Activated T-helper 2 cell treated with anti-CD3 and anti-CD28 coated beads, Interferon-gamma antibody, Interleukin-2, Interleukin-4, amounts not matched to agents 10 μg/mL and 5 μg/mL and 100 μg/mL, durations not matched to agents 14 hours and 24 hours and 36 hours (primary cell): ENCODE results near the gene AGPS. TPM values are rescaled to one million over a fixed set of nuclear protein-coding genes. Genes with fewer than 3 reads are reported as not detected.

ENCODE experiments used
- DNase-seq: peaks from one replicate; pipeline ENCODE4 v3.0.0; 2021; ENCODE audit warnings: low spot score
- H3K27ac Mint-ChIP-seq: one replicate; pipeline ENCODE4 v1.8.0; 2021; ENCODE audit warnings: mixed read lengths
- H3K27me3 Mint-ChIP-seq: one replicate; pipeline ENCODE4 v1.8.0; 2021; ENCODE audit warnings: low read depth, mixed read lengths
- H3K36me3 Mint-ChIP-seq: one replicate; pipeline ENCODE4 v1.8.0; 2021; ENCODE audit warnings: low read depth, mixed read lengths
- H3K4me1 Mint-ChIP-seq: one replicate; pipeline ENCODE4 v1.8.0; 2021; ENCODE audit warnings: low read depth, mixed read lengths
- H3K4me3 Mint-ChIP-seq: one replicate; pipeline ENCODE4 v1.8.0; 2021; ENCODE audit warnings: low read depth, mild to moderate bottlenecking, moderate library complexity, mixed read lengths
- H3K9me3 Mint-ChIP-seq: one replicate; pipeline ENCODE4 v1.8.0; 2021; ENCODE audit warnings: mixed read lengths
- intact Hi-C: fragments of 100-400 bp; cut with micrococcal nuclease; formaldehyde crosslinking; loops from one replicate; pipeline ENCODE4 v1.15.1; 2023
- total RNA-seq: library from RNA; stranded (reverse); gene quantifications from 2 replicates; pipeline ENCODE4 v1.2.3, GENCODE V29; 2022

AGPS gene
- total RNA-seq, 1 donor from 2014 or later, result 70.4 TPM

- Mint-ChIP-seq H3K4me3 (no peak overlapping the region), H3K4me1 (no peaks in the 10 kb centered on the region), H3K36me3 (no peaks in the 10 kb centered on the region), H3K27ac (no peak overlapping the region), H3K9me3 (no peaks in the 10 kb centered on the region), H3K27me3 (peaks cover 5% of the 10 kb centered on the region)
- no peak for DNase-seq
- intact Hi-C loops, result no loop called here
These were observed 191.6 kb downstream of the AGPS start for GRCh38 chr2:177584030-177584692.

DNA sequence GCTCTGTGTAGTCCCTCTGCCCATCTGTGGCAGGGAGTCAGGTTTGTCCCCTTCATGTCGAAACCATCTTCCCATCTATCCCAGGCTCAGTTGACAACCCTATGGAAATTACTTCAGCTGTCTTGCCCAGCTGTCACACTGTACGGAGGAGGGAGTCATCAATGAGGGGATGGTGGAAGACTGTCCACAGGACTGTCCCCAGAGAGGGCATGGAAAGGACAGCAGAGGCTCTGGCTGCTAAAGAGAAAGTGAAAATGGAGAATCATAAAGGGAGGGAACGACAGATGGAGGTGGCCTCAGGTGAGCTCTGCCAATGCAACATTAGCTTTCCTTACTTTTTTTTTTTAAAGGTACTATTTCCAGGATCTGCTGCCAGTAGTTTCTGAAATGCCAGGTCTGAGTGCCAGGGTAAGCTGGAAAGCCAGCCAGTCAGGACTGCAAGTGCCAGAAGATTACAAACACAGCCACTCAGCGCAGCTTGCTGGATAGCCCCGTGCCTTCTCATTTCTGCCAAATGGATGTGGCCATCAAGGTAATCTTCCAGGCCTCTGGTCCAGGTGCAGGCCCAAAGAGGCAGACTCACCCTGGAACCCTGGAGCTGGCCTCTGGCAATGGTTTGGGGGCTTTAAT, 192.8 kb downstream of the AGPS start:
- peaks cover 5% of the 10 kb centered on the region for H3K27me3 Mint-ChIP-seq
- intact Hi-C loops, result no loop called here
- no peaks in the 10 kb centered on the region for H3K9me3 Mint-ChIP-seq
- H3K4me3 Mint-ChIP-seq, result no peak overlapping the region
- H3K27ac Mint-ChIP-seq, result no peak overlapping the region
- no peak for DNase-seq
- H3K36me3 Mint-ChIP-seq, result no peaks in the 10 kb centered on the region
- no peaks in the 10 kb centered on the region for H3K4me1 Mint-ChIP-seq

- no peak overlapping the region for H3K27ac Mint-ChIP-seq
- H3K4me3 Mint-ChIP-seq, result no peak overlapping the region
- peaks cover 3% of the 10 kb centered on the region for H3K27me3 Mint-ChIP-seq
- H3K9me3 Mint-ChIP-seq, result no peaks in the 10 kb centered on the region
- no peak for DNase-seq
- no peaks in the 10 kb centered on the region for H3K4me1 Mint-ChIP-seq
- no peaks in the 10 kb centered on the region for H3K36me3 Mint-ChIP-seq
- intact Hi-C loops, result no loop called here
These were observed 193.6 kb downstream of the AGPS start for GRCh38 chr2:177586154-177586553.

DNA sequence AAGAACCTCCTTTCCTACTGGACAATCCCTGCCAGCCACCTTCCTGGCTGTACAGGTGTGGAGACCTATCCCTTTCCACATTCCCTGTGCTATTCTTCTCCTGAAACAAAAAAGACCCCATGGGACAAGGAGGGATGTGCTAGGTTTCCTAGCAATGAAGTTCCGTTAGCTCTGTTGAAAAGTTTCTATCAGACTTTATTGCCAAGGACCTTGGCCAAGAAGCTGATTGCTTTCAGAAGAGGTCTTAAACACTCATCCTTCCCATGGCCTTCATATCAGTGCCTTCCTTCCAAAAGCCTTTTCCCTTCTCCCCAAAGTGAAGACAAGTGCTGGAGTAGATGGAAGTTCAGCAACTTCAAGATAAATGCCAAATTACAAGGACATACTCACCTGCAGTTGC, 194.8 kb downstream of the AGPS start:
- no peak overlapping the region for H3K27ac Mint-ChIP-seq
- H3K4me3 Mint-ChIP-seq, result no peak overlapping the region
- peaks cover 3% of the 10 kb centered on the region for H3K27me3 Mint-ChIP-seq

GRCh38 chr2:177588671-177589070, 196.1 kb downstream of the AGPS start:
- DNase-seq, result no peak
- H3K9me3 Mint-ChIP-seq, result no peaks in the 10 kb centered on the region
- H3K4me1 Mint-ChIP-seq, result no peaks in the 10 kb centered on the region
- peaks cover 3% of the 10 kb centered on the region for H3K27me3 Mint-ChIP-seq
- intact Hi-C loops, result no loop called here
- no peak overlapping the region for H3K4me3 Mint-ChIP-seq
- H3K36me3 Mint-ChIP-seq, result no peaks in the 10 kb centered on the region
- H3K27ac Mint-ChIP-seq, result no peak overlapping the region

More for the DNA sequence above, 194.8 kb downstream of the AGPS start:
- H3K4me1 Mint-ChIP-seq, result no peaks in the 10 kb centered on the region
- no peak for DNase-seq
- H3K9me3 Mint-ChIP-seq, result no peaks in the 10 kb centered on the region
- intact Hi-C loops, result no loop called here
- no peaks in the 10 kb centered on the region for H3K36me3 Mint-ChIP-seq

- no peaks in the 10 kb centered on the region for H3K36me3 Mint-ChIP-seq
- no peak overlapping the region for H3K27ac Mint-ChIP-seq
- no peak overlapping the region for H3K4me3 Mint-ChIP-seq
- no peaks in the 10 kb centered on the region for H3K4me1 Mint-ChIP-seq
- no peak for DNase-seq
- peaks cover 3% of the 10 kb centered on the region for H3K27me3 Mint-ChIP-seq
- no peaks in the 10 kb centered on the region for H3K9me3 Mint-ChIP-seq
- intact Hi-C loops, result no loop called here
These were observed 196.6 kb downstream of the AGPS start for GRCh38 chr2:177589186-177589585.

- Mint-ChIP-seq H3K27me3 (peaks cover 3% of the 10 kb centered on the region), H3K27ac (no peak overlapping the region), H3K9me3 (no peaks in the 10 kb centered on the region), H3K36me3 (no peaks in the 10 kb centered on the region), H3K4me1 (no peaks in the 10 kb centered on the region), H3K4me3 (no peak overlapping the region)
- DNase-seq, result no peak
- intact Hi-C loops, result no loop called here
These were observed 199.8 kb downstream of the AGPS start for GRCh38 chr2:177592397-177592796.

GRCh38 chr2:177592945-177593344, 200.4 kb downstream of the AGPS start:
- intact Hi-C loops, result no loop called here
- Mint-ChIP-seq H3K9me3 (no peaks in the 10 kb centered on the region), H3K4me3 (no peak overlapping the region), H3K4me1 (peaks cover 4% of the 10 kb centered on the region), H3K36me3 (no peaks in the 10 kb centered on the region), H3K27me3 (peaks cover 5% of the 10 kb centered on the region), H3K27ac (no peak overlapping the region)
- DNase-seq, result no peak

DNA sequence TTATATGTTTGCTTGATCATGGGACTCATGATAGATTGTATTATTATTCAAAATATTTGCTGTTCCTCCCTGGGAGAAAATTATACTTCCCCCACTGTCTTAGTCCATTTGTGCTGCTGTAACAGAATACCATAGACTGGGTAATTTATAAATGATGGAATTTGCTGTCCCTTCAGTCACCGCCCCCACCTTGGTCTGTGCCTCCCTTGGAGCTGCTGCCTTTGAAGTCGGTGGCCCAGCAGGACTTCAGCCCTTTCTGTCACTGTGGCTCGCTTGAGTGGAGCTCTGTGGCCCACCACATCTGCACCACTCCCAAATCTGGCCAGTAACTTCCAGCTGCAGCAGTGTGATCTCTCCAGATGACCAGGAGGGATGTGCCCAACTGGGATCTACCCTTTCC, 200.8 kb downstream of the AGPS start:
- Mint-ChIP-seq H3K36me3 (no peaks in the 10 kb centered on the region), H3K27me3 (peaks cover 4% of the 10 kb centered on the region), H3K9me3 (no peaks in the 10 kb centered on the region), H3K27ac (no peak overlapping the region), H3K4me1 (peaks cover 4% of the 10 kb centered on the region), H3K4me3 (no peak overlapping the region)
- intact Hi-C loops, result no loop called here
- DNase-seq, result no peak

Other genes starting within 250 kb of the AGPS start
- 322 and 323 TPM in 2 replicates for gene HNRNPA3, start 180.0 kb upstream of the AGPS start, total RNA-seq
- 55.8 and 56.2 TPM in 2 replicates for gene NFE2L2, start 128.0 kb upstream of the AGPS start, total RNA-seq